ENCODE results near the gene KCTD11. TPM values are rescaled to one million over a fixed set of nuclear protein-coding genes. Genes with fewer than 3 reads are reported as not detected.

KCTD11 gene
- total and polyA plus RNA-seq, 2 experiments from 2014 or later = 2.2 to 7.7 TPM

- peaks cover 9% of the 10 kb centered on the region for H3F3A ChIP-seq (replicated peaks; ENCODE audit: low read depth)
- DNase-seq (ENCODE audit: low spot score) (no peak), ATAC-seq (no peak)
- H3K9me2 ChIP-seq (ENCODE audit: insufficient read depth) = no peaks in the 10 kb centered on the region
- peaks cover 4% of the 10 kb centered on the region; the same call in 1 of the 3 replicates for H3K36me3 Mint-ChIP-seq (ENCODE audit: low read depth)
- no peak within 1 kb of the TSS for H3K27ac Mint-ChIP-seq
- H3K79me2 ChIP-seq (replicated peaks; ENCODE audit: insufficient read depth) = no peaks in the 10 kb centered on the region
- no peaks in the 10 kb centered on the region for H3K27me3 ChIP-seq (ENCODE audit: insufficient read depth)
- no peak within 1 kb of the TSS for H2AFZ ChIP-seq
- peaks cover 21% of the 10 kb centered on the region for H3K4me1 Mint-ChIP-seq
- H4K20me1 ChIP-seq (replicated peaks; ENCODE audit: insufficient read depth) = no peaks in the 10 kb centered on the region; the same call in 1 of the 2 replicates
- no peak within 1 kb of the TSS for H3K27ac ChIP-seq (ENCODE audit: low read depth)
- no peaks in the 10 kb centered on the region for H3K9me3 Mint-ChIP-seq
- no peak within 1 kb of the TSS for H3K4me2 ChIP-seq
- H3K36me3 ChIP-seq (ENCODE audit: insufficient read depth) = no peaks in the 10 kb centered on the region
- no peak within 1 kb of the TSS; the same call in 2 of the 3 replicates for H3K4me3 Mint-ChIP-seq
- peaks cover 18% of the 10 kb centered on the region for H3K4me1 ChIP-seq (ENCODE audit: insufficient read depth)
- H3K27me3 Mint-ChIP-seq (ENCODE audit: insufficient read depth, low read depth, poor library complexity) = peaks cover 36% of the 10 kb centered on the region
- TF ChIP-seq ZNF114 (CRISPR knock-in tag; IDR thresholded peaks at IDR 0.05) (no peak), JUNB (IDR thresholded peaks at IDR 0.05; ENCODE audit: unreplicated experiment) (no peak), NANOG (IDR thresholded peaks at IDR 0.05; ENCODE audit: borderline replicate concordance) (no peak), EZH2 (IDR thresholded peaks at IDR 0.05; ENCODE audit: low read depth, unreplicated experiment) (no peak), EZH2phosphoT487 (IDR thresholded peaks at IDR 0.05; ENCODE audit: unreplicated experiment) (no peak), CREB1 (CRISPR knock-in tag; IDR thresholded peaks at IDR 0.05; ENCODE audit: low read depth) (no peak), REST (IDR thresholded peaks at IDR 0.05; ENCODE audit: unreplicated experiment) (no peak), ZNF331 (CRISPR knock-in tag; IDR thresholded peaks at IDR 0.05; ENCODE audit: low read depth) (no peak), POLR2AphosphoS5 (IDR thresholded peaks at IDR 0.05; ENCODE audit: low read depth) (no peak)
- TF ChIP-seq, protein P1, sequence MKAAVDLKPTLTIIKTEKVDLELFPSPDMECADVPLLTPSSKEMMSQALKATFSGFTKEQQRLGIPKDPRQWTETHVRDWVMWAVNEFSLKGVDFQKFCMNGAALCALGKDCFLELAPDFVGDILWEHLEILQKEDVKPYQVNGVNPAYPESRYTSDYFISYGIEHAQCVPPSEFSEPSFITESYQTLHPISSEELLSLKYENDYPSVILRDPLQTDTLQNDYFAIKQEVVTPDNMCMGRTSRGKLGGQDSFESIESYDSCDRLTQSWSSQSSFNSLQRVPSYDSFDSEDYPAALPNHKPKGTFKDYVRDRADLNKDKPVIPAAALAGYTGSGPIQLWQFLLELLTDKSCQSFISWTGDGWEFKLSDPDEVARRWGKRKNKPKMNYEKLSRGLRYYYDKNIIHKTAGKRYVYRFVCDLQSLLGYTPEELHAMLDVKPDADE (IDR thresholded peaks at IDR 0.05) = no peak
- TF ChIP-seq, protein P2, sequence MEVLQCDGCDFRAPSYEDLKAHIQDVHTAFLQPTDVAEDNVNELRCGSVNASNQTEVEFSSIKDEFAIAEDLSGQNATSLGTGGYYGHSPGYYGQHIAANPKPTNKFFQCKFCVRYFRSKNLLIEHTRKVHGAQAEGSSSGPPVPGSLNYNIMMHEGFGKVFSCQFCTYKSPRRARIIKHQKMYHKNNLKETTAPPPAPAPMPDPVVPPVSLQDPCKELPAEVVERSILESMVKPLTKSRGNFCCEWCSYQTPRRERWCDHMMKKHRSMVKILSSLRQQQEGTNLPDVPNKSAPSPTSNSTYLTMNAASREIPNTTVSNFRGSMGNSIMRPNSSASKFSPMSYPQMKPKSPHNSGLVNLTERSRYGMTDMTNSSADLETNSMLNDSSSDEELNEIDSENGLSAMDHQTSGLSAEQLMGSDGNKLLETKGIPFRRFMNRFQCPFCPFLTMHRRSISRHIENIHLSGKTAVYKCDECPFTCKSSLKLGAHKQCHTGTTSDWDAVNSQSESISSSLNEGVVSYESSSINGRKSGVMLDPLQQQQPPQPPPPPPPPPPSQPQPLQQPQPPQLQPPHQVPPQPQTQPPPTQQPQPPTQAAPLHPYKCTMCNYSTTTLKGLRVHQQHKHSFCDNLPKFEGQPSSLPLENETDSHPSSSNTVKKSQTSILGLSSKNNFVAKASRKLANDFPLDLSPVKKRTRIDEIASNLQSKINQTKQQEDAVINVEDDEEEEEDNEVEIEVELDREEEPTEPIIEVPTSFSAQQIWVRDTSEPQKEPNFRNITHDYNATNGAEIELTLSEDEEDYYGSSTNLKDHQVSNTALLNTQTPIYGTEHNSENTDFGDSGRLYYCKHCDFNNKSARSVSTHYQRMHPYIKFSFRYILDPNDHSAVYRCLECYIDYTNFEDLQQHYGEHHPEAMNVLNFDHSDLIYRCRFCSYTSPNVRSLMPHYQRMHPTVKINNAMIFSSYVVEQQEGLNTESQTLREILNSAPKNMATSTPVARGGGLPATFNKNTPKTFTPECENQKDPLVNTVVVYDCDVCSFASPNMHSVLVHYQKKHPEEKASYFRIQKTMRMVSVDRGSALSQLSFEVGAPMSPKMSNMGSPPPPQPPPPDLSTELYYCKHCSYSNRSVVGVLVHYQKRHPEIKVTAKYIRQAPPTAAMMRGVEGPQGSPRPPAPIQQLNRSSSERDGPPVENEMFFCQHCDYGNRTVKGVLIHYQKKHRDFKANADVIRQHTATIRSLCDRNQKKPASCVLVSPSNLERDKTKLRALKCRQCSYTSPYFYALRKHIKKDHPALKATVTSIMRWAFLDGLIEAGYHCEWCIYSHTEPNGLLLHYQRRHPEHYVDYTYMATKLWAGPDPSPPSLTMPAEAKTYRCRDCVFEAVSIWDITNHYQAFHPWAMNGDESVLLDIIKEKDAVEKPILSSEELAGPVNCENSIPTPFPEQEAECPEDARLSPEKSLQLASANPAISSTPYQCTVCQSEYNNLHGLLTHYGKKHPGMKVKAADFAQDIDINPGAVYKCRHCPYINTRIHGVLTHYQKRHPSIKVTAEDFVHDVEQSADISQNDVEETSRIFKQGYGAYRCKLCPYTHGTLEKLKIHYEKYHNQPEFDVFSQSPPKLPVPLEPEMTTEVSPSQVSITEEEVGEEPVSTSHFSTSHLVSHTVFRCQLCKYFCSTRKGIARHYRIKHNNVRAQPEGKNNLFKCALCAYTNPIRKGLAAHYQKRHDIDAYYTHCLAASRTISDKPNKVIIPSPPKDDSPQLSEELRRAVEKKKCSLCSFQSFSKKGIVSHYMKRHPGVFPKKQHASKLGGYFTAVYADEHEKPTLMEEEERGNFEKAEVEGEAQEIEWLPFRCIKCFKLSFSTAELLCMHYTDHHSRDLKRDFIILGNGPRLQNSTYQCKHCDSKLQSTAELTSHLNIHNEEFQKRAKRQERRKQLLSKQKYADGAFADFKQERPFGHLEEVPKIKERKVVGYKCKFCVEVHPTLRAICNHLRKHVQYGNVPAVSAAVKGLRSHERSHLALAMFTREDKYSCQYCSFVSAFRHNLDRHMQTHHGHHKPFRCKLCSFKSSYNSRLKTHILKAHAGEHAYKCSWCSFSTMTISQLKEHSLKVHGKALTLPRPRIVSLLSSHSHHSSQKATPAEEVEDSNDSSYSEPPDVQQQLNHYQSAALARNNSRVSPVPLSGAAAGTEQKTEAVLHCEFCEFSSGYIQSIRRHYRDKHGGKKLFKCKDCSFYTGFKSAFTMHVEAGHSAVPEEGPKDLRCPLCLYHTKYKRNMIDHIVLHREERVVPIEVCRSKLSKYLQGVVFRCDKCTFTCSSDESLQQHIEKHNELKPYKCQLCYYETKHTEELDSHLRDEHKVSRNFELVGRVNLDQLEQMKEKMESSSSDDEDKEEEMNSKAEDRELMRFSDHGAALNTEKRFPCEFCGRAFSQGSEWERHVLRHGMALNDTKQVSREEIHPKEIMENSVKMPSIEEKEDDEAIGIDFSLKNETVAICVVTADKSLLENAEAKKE (CRISPR knock-in tag; IDR thresholded peaks at IDR 0.05) = no peak
- TF ChIP-seq, protein P3, sequence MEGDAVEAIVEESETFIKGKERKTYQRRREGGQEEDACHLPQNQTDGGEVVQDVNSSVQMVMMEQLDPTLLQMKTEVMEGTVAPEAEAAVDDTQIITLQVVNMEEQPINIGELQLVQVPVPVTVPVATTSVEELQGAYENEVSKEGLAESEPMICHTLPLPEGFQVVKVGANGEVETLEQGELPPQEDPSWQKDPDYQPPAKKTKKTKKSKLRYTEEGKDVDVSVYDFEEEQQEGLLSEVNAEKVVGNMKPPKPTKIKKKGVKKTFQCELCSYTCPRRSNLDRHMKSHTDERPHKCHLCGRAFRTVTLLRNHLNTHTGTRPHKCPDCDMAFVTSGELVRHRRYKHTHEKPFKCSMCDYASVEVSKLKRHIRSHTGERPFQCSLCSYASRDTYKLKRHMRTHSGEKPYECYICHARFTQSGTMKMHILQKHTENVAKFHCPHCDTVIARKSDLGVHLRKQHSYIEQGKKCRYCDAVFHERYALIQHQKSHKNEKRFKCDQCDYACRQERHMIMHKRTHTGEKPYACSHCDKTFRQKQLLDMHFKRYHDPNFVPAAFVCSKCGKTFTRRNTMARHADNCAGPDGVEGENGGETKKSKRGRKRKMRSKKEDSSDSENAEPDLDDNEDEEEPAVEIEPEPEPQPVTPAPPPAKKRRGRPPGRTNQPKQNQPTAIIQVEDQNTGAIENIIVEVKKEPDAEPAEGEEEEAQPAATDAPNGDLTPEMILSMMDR (conservative IDR thresholded peaks at IDR 0.05; ENCODE audit: low read depth in 2 of 2) = no peak
- no peak within 1 kb of the TSS for H3K4me3 ChIP-seq
Observed at GRCh38 chr17:7355053-7355452, 3.1 kb downstream of the KCTD11 start, which contains the start of gene TMEM95. Gene TMEM95, plus strand, starts transcription at chr17:7355156. Its CDS starts 49 bp downstream, at chr17:7355205.
